Measurements from ENCODE around the gene PTH2R. TPM values are rescaled to one million over a fixed set of nuclear protein-coding genes. Genes with fewer than 3 reads are reported as not detected.
"Not testable (repeated sequence)": the region's sequence is repeated elsewhere in the genome, so short reads cannot be mapped to it uniquely, and the experiment has no call there.

The PTH2R gene
- total RNA-seq, 1 experiment from 2014 or later: not detected

- no peaks in the 10 kb centered on the region for H3K9me2 ChIP-seq (ENCODE audit: insufficient read depth)
- POLR2A ChIA-PET (ENCODE audit: unreplicated experiment): interaction anchor here (0.6 kb wide), 2 partner anchors 268 to 309 kb away, joined by 3 read pairs; no protein-coding TSS in a partner anchor
- CTCF ChIA-PET: interaction anchor here (0.6 kb wide), 1 partner anchor 24 kb away, joined by 3 read pairs; no protein-coding TSS in a partner anchor
- H3K27me3 ChIP-seq (ENCODE audit: insufficient read depth, low read depth): no peaks in the 10 kb centered on the region
- BruUV-seq (replicated peaks): no TSS peak
- no peak overlapping the region for H3K4me3 ChIP-seq
- no peak overlapping the region for H2AFZ ChIP-seq
- TF ChIP-seq, protein P1, sequence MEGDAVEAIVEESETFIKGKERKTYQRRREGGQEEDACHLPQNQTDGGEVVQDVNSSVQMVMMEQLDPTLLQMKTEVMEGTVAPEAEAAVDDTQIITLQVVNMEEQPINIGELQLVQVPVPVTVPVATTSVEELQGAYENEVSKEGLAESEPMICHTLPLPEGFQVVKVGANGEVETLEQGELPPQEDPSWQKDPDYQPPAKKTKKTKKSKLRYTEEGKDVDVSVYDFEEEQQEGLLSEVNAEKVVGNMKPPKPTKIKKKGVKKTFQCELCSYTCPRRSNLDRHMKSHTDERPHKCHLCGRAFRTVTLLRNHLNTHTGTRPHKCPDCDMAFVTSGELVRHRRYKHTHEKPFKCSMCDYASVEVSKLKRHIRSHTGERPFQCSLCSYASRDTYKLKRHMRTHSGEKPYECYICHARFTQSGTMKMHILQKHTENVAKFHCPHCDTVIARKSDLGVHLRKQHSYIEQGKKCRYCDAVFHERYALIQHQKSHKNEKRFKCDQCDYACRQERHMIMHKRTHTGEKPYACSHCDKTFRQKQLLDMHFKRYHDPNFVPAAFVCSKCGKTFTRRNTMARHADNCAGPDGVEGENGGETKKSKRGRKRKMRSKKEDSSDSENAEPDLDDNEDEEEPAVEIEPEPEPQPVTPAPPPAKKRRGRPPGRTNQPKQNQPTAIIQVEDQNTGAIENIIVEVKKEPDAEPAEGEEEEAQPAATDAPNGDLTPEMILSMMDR (conservative IDR thresholded peaks at IDR 0.05): peak; percentile 84
- TF ChIP-seq EZH2 (IDR thresholded peaks at IDR 0.05; ENCODE audit: low read depth): no peak
- no peaks in the 10 kb centered on the region for H4K20me1 ChIP-seq (ENCODE audit: insufficient read depth)
- no peak overlapping the region for H3K4me2 ChIP-seq
- DNase-seq: no peak
- H3K9me3 ChIP-seq (ENCODE audit: insufficient read depth, low read depth): no peaks in the 10 kb centered on the region
- no peaks in the 10 kb centered on the region for H3K79me2 ChIP-seq (ENCODE audit: low read depth)
- H3K27ac ChIP-seq: no peak overlapping the region
- peaks cover 4% of the 10 kb centered on the region; the same call in 1 of the 2 replicates for H3F3A ChIP-seq (ENCODE audit: insufficient read depth, low read depth)
- intact Hi-C loops (cut with micrococcal nuclease; ENCODE audit: unreplicated experiment): no loop called here
- peaks cover 14% of the 10 kb centered on the region for H3K4me1 ChIP-seq (replicated peaks; ENCODE audit: insufficient read depth)
- H3K36me3 ChIP-seq (ENCODE audit: low read depth): no peaks in the 10 kb centered on the region
Observed at GRCh38 chr2:208373460-208374089, 33.0 kb upstream of the PTH2R start.

DNA sequence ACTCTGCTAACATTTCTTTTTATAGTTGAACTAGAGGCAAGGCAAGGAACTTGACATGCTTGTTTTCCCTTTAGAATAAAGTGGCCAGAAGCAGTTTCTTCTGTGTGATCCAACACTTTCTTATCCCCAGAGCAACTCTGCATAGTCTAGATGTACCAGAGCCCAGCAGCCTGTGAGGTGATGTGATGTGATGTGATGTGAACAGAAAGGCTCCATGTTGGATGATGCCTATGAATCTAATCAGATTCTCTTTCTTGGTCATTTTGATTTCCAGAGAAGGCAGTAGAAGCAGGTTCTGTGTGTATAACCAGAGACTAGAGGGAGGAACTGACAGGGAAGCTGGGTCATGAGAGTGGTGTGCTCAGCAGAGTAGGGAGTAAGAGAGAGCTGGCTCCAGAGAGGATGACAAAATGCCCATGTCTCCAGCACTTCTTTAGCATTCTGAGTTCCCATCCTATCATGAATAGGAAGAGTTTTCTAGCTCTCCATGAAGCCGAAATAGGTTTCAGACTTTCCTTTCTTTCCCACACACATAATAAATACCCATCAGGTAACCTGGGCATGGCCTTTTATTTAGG lies 31.0 kb upstream of the PTH2R start:
- no peaks in the 10 kb centered on the region for H4K20me1 ChIP-seq (ENCODE audit: insufficient read depth)
- H2AFZ ChIP-seq: no peak overlapping the region
- no peaks in the 10 kb centered on the region for H3K27me3 ChIP-seq (ENCODE audit: insufficient read depth, low read depth)
- H3K4me2 ChIP-seq: no peak overlapping the region
- H3K9me3 ChIP-seq (ENCODE audit: insufficient read depth, low read depth): no peaks in the 10 kb centered on the region
- TF ChIP-seq EZH2 (IDR thresholded peaks at IDR 0.05; ENCODE audit: low read depth): no peak
- no peak overlapping the region for H3K4me3 ChIP-seq
- intact Hi-C loops (cut with micrococcal nuclease; ENCODE audit: unreplicated experiment): no loop called here
- H3K79me2 ChIP-seq (ENCODE audit: low read depth): no peaks in the 10 kb centered on the region
- H3K27ac ChIP-seq: no peak overlapping the region
- no peaks in the 10 kb centered on the region for H3K9me2 ChIP-seq (ENCODE audit: insufficient read depth)
- BruUV-seq (replicated peaks): no TSS peak
- POLR2A ChIA-PET (ENCODE audit: unreplicated experiment): no interaction called here
- H3F3A ChIP-seq (ENCODE audit: insufficient read depth, low read depth): no peaks in the 10 kb centered on the region
- H3K36me3 ChIP-seq (ENCODE audit: low read depth): no peaks in the 10 kb centered on the region
- no peak for DNase-seq
- CTCF ChIA-PET: no interaction called here
- H3K4me1 ChIP-seq (replicated peaks; ENCODE audit: insufficient read depth): no peaks in the 10 kb centered on the region

DNA sequence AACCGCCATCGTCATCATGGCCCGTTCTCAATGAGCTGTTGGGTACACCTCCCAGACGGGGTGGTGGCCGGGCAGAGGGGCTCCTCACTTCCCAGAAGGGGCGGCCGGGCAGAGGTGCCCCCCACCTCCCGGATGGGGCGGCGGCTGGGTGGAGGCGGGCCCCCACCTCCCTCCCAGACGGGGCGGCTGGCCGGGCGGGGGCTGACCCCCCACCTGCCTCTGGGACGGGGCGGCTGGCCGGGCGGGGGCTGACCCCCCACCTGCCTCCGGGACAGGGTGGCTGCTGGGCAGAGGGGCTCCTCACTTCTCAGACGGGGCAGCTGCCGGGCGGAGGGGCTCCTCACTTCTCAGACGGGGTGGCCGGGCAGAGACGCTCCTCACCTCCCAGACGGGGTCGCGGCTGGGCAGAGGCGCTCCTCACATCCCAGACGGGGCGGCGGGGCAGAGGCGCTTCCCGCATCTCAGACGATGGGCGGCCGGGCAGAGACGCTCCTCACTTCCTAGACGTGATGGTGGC lies 29.2 kb upstream of the PTH2R start:
- H3K4me2 ChIP-seq; H3K4me1 ChIP-seq (replicated peaks; ENCODE audit: insufficient read depth); CTCF ChIA-PET; H3K4me3 ChIP-seq; DNase-seq; H3K79me2 ChIP-seq (ENCODE audit: low read depth); H3K36me3 ChIP-seq (ENCODE audit: low read depth); H2AFZ ChIP-seq; POLR2A ChIA-PET (ENCODE audit: unreplicated experiment); H3K27ac ChIP-seq; H3K27me3 ChIP-seq (ENCODE audit: insufficient read depth, low read depth); H3K9me2 ChIP-seq (ENCODE audit: insufficient read depth); H3K9me3 ChIP-seq (ENCODE audit: insufficient read depth, low read depth); intact Hi-C loops (cut with micrococcal nuclease; ENCODE audit: unreplicated experiment); BruUV-seq (replicated peaks); H3F3A ChIP-seq (ENCODE audit: insufficient read depth, low read depth); H4K20me1 ChIP-seq (ENCODE audit: insufficient read depth): not testable (repeated sequence)

GRCh38 chr2:208379192-208379591 lies 27.4 kb upstream of the PTH2R start:
- no peak for TF ChIP-seq EZH2 (IDR thresholded peaks at IDR 0.05; ENCODE audit: low read depth)
- TF ChIP-seq, protein P1 (conservative IDR thresholded peaks at IDR 0.05): no peak
- ChIA-PET POLR2A (ENCODE audit: unreplicated experiment) (no interaction called here), CTCF (interaction anchor here (0.5 kb wide), 1 partner anchor 277 kb away, joined by 4 read pairs; no protein-coding TSS in a partner anchor)
- no peak overlapping the region for H3K4me2 ChIP-seq
- H3K27ac ChIP-seq: no peak overlapping the region
- DNase-seq: no peak
- H4K20me1 ChIP-seq (ENCODE audit: insufficient read depth): no peaks in the 10 kb centered on the region
- H3K4me1 ChIP-seq (replicated peaks; ENCODE audit: insufficient read depth): no peaks in the 10 kb centered on the region
- intact Hi-C loops (cut with micrococcal nuclease; ENCODE audit: unreplicated experiment): no loop called here
- no peaks in the 10 kb centered on the region for H3K36me3 ChIP-seq (ENCODE audit: low read depth)
- H3K27me3 ChIP-seq (ENCODE audit: insufficient read depth, low read depth): no peaks in the 10 kb centered on the region
- no peaks in the 10 kb centered on the region for H3F3A ChIP-seq (ENCODE audit: insufficient read depth, low read depth)
- H3K9me2 ChIP-seq (ENCODE audit: insufficient read depth): no peaks in the 10 kb centered on the region
- no TSS peak for BruUV-seq (replicated peaks)
- no peak overlapping the region for H2AFZ ChIP-seq
- H3K79me2 ChIP-seq (ENCODE audit: low read depth): no peaks in the 10 kb centered on the region
- no peak overlapping the region for H3K4me3 ChIP-seq
- H3K9me3 ChIP-seq (ENCODE audit: insufficient read depth, low read depth): no peaks in the 10 kb centered on the region

All from PC-9 (cell line).